Airway epithelial cell (primary cell): ENCODE data around the gene EEF1A2. TPM values are rescaled to one million over a fixed set of nuclear protein-coding genes. Genes with fewer than 3 reads are reported as not detected.

Experiments
- total RNA-seq: library from RNA; depleted of rRNA; stranded (reverse); fragments of >200 nt; gene quantifications from 2 replicates; pipeline ENCODE4 v1.2.3, GENCODE V29; 2015

EEF1A2 gene
- 2.3 and 3.2 TPM in 2 replicates for total RNA-seq

GRCh38 chr20:63498960-63499337, at the start of gene EEF1A2:
Gene EEF1A2 (minus strand): TSS chr20:63499083. CDS start chr20:63497763, 1,320 bp downstream.

GRCh38 chr20:63547725-63548480, 49.0 kb upstream of the EEF1A2 start, which contains the start of gene SRMS:
Gene SRMS (minus strand): TSS chr20:63547749. CDS start chr20:63547463, 286 bp downstream.

GRCh38 chr20:63536997-63537524, 38.2 kb upstream of the EEF1A2 start, which contains the start of gene PTK6:
Gene PTK6 (minus strand): TSS chr20:63537376. CDS start chr20:63537314, 62 bp downstream.

GRCh38 chr20:63520504-63520933, 21.6 kb upstream of the EEF1A2 start, which contains the start of gene PPDPF:
Gene PPDPF (plus strand): TSS chr20:63520765. CDS start chr20:63521309, 544 bp downstream.

GRCh38 chr20:63471981-63472831, 26.7 kb downstream of the EEF1A2 start, which contains the start of gene KCNQ2:
Gene KCNQ2 (minus strand): TSS chr20:63472655. CDS start chr20:63472463, 192 bp downstream.

Other genes starting within 250 kb of the EEF1A2 start
- 0.46 TPM in 1 of 2 replicates, not detected in the other for gene NKAIN4, start 244.6 kb downstream of the EEF1A2 start, total RNA-seq
- gene ARFGAP1, start 226.3 kb downstream of the EEF1A2 start, total RNA-seq = 44.6 and 46.3 TPM in 2 replicates
- not detected in 2 replicates for gene COL20A1, start 205.9 kb downstream of the EEF1A2 start, total RNA-seq
- not detected in 2 replicates for gene CHRNA4, start 137.7 kb downstream of the EEF1A2 start, total RNA-seq
- not detected in 2 replicates for gene KCNQ2, start 26.4 kb downstream of the EEF1A2 start, total RNA-seq
- gene PPDPF, start 21.7 kb upstream of the EEF1A2 start, total RNA-seq = 228 and 415 TPM in 2 replicates
- gene PTK6, start 38.3 kb upstream of the EEF1A2 start, total RNA-seq = 0.70 and 1.2 TPM in 2 replicates
- 0.35 TPM in 1 of 2 replicates, not detected in the other for gene SRMS, start 48.7 kb upstream of the EEF1A2 start, total RNA-seq
- 0.42 and 1.3 TPM in 2 replicates for gene FNDC11, start 55.1 kb upstream of the EEF1A2 start, total RNA-seq
- 21.7 and 26.6 TPM in 2 replicates for gene HELZ2, start 75.2 kb upstream of the EEF1A2 start, total RNA-seq
- gene GMEB2, start 128.0 kb upstream of the EEF1A2 start, total RNA-seq = 7.5 and 11.6 TPM in 2 replicates
- 4.1 and 5.6 TPM in 2 replicates for gene STMN3, start 154.3 kb upstream of the EEF1A2 start, total RNA-seq
- 12.5 and 13.0 TPM in 2 replicates for gene RTEL1, start 159.2 kb upstream of the EEF1A2 start, total RNA-seq
- gene TNFRSF6B, start 197.6 kb upstream of the EEF1A2 start, total RNA-seq = 31.8 and 39.1 TPM in 2 replicates
- gene ARFRP1, start 208.9 kb upstream of the EEF1A2 start, total RNA-seq = 37.6 and 49.9 TPM in 2 replicates
- gene ZGPAT, start 209.0 kb upstream of the EEF1A2 start, total RNA-seq = 22.0 and 35.1 TPM in 2 replicates
- 6.3 and 10.9 TPM in 2 replicates for gene LIME1, start 237.6 kb upstream of the EEF1A2 start, total RNA-seq
- gene SLC2A4RG, start 240.7 kb upstream of the EEF1A2 start, total RNA-seq = 88.0 and 107 TPM in 2 replicates